HAP-1 (cell line): Measurements from ENCODE around the gene SPATA4.
A peak's percentile ranks its signal among the peaks of the same experiment; 100 is the strongest.

Experiments used
- DNase-seq, 2 experiments: peaks; one replicate each; pipeline ENCODE4 v3.0.0-alpha.2; 2016 to 2020; ENCODE audit warnings: low spot score in 2 of 2
- H3K27me3 ChIP-seq: fragments of 250-450 bp; sonication (Bioruptor Pico); 2 replicates; pipeline ENCODE4 v1.5.1; 2020; ENCODE audit warnings: low read depth, mild to moderate bottlenecking, moderate library complexity
- H3K36me3 ChIP-seq: fragments of 250-450 bp; sonication (Bioruptor Pico); replicated peaks from 2 replicates; pipeline ENCODE4 v1.5.1; 2020; ENCODE audit warnings: mild to moderate bottlenecking
- H3K4me1 ChIP-seq: fragments of 250-450 bp; sonication (Bioruptor Pico); 2 replicates; pipeline ENCODE4 v1.5.1; 2020; ENCODE audit warnings: mild to moderate bottlenecking
- H3K4me3 ChIP-seq: fragments of 250-450 bp; sonication (Bioruptor Pico); 2 replicates; pipeline ENCODE4 v1.5.1; 2020; ENCODE audit warnings: mild to moderate bottlenecking, moderate library complexity
- H3K9me3 ChIP-seq: fragments of 250-450 bp; sonication (Bioruptor Pico); 2 replicates; pipeline ENCODE4 v1.5.1; 2020; ENCODE audit warnings: mild to moderate bottlenecking, moderate library complexity
- in situ Hi-C: fragments of 300-500 bp; cut with MboI; formaldehyde crosslinking; loops from 3 replicates; pipeline ENCODE4 v1.14.3; 2020; ENCODE audit warnings: low sequenced_read_pairs, inconsistent platforms, mixed read lengths

Gene SPATA4

GRCh38 chr4:176210101-176210500 lies 14.7 kb upstream of the SPATA4 start:
- Histone ChIP-seq H3K36me3 (no peaks in the 10 kb centered on the region), H3K27me3 (no peaks in the 10 kb centered on the region), H3K4me3 (no peak overlapping the region), H3K9me3 (no peaks in the 10 kb centered on the region), H3K4me1 (no peaks in the 10 kb centered on the region)
- DNase-seq = no peak
- in situ Hi-C loops = no loop called here

GRCh38 chr4:176209535-176209934 lies 14.2 kb upstream of the SPATA4 start:
- Histone ChIP-seq H3K27me3 (no peaks in the 10 kb centered on the region), H3K9me3 (no peaks in the 10 kb centered on the region), H3K4me1 (no peaks in the 10 kb centered on the region; the same call in 1 of the 2 replicates), H3K4me3 (no peak overlapping the region), H3K36me3 (no peaks in the 10 kb centered on the region)
- in situ Hi-C loops = no loop called here
- DNase-seq = no peak

- Histone ChIP-seq H3K9me3 (no peaks in the 10 kb centered on the region), H3K27me3 (no peaks in the 10 kb centered on the region), H3K36me3 (no peaks in the 10 kb centered on the region), H3K4me1 (no peaks in the 10 kb centered on the region; the same call in 1 of the 2 replicates), H3K4me3 (no peak overlapping the region)
- in situ Hi-C loops = no loop called here
- no peak for DNase-seq
Observed at GRCh38 chr4:176207839-176208238, 12.5 kb upstream of the SPATA4 start.

- H3K4me1 ChIP-seq = no peaks in the 10 kb centered on the region; the same call in 1 of the 2 replicates
- in situ Hi-C loops = no loop called here
- no peaks in the 10 kb centered on the region for H3K27me3 ChIP-seq
- no peak for DNase-seq
- no peaks in the 10 kb centered on the region for H3K9me3 ChIP-seq
- no peak overlapping the region for H3K4me3 ChIP-seq
- no peaks in the 10 kb centered on the region for H3K36me3 ChIP-seq
Observed at GRCh38 chr4:176205299-176205698, 9.9 kb upstream of the SPATA4 start.

- H3K9me3 ChIP-seq = no peaks in the 10 kb centered on the region
- H3K4me1 ChIP-seq = peaks cover 3% of the 10 kb centered on the region
- H3K36me3 ChIP-seq = no peaks in the 10 kb centered on the region
- DNase-seq = no peak
- in situ Hi-C loops = no loop called here
- H3K27me3 ChIP-seq = no peaks in the 10 kb centered on the region
- H3K4me3 ChIP-seq = no peak overlapping the region
Observed at GRCh38 chr4:176198316-176198903, 3.0 kb upstream of the SPATA4 start.

GRCh38 chr4:176193938-176194337 lies 1.4 kb downstream of the SPATA4 start:
- no peak for DNase-seq
- Histone ChIP-seq H3K4me3 (no peak overlapping the region), H3K27me3 (no peaks in the 10 kb centered on the region), H3K9me3 (no peaks in the 10 kb centered on the region), H3K4me1 (peaks cover 3% of the 10 kb centered on the region), H3K36me3 (no peaks in the 10 kb centered on the region)
- in situ Hi-C loops = no loop called here

- Histone ChIP-seq H3K4me1 (peaks cover 3% of the 10 kb centered on the region), H3K27me3 (no peaks in the 10 kb centered on the region), H3K4me3 (no peak overlapping the region), H3K36me3 (no peaks in the 10 kb centered on the region), H3K9me3 (no peaks in the 10 kb centered on the region)
- in situ Hi-C loops = no loop called here
- no peak for DNase-seq
Observed at GRCh38 chr4:176193126-176193525, 2.3 kb downstream of the SPATA4 start.

- in situ Hi-C loops = no loop called here
- no peak overlapping the region for H3K4me3 ChIP-seq
- DNase-seq = no peak
- no peaks in the 10 kb centered on the region for H3K27me3 ChIP-seq
- H3K9me3 ChIP-seq = no peaks in the 10 kb centered on the region
- H3K4me1 ChIP-seq = peaks cover 4% of the 10 kb centered on the region
- H3K36me3 ChIP-seq = no peaks in the 10 kb centered on the region
Observed at GRCh38 chr4:176191974-176192373, 3.4 kb downstream of the SPATA4 start.

GRCh38 chr4:176189891-176190795 lies 5.2 kb downstream of the SPATA4 start:
- in situ Hi-C loops = no loop called here

GRCh38 chr4:176188654-176189053 lies 6.7 kb downstream of the SPATA4 start:
- Histone ChIP-seq H3K4me1 (peaks cover 9% of the 10 kb centered on the region), H3K9me3 (no peaks in the 10 kb centered on the region), H3K27me3 (no peaks in the 10 kb centered on the region), H3K4me3 (no peak overlapping the region), H3K36me3 (no peaks in the 10 kb centered on the region)
- no peak for DNase-seq
- in situ Hi-C loops = no loop called here

More at GRCh38 chr4:176189891-176190795, 5.2 kb downstream of the SPATA4 start:
- Histone ChIP-seq H3K27me3 (no peaks in the 10 kb centered on the region), H3K9me3 (no peaks in the 10 kb centered on the region), H3K4me3 (no peak overlapping the region), H3K4me1 (peaks cover 9% of the 10 kb centered on the region), H3K36me3 (no peaks in the 10 kb centered on the region)
- DNase-seq = no peak

- in situ Hi-C loops = no loop called here
- no peaks in the 10 kb centered on the region for H3K27me3 ChIP-seq
- H3K4me1 ChIP-seq = peaks cover 9% of the 10 kb centered on the region
- H3K4me3 ChIP-seq = no peak overlapping the region
- no peak for DNase-seq
- no peaks in the 10 kb centered on the region for H3K36me3 ChIP-seq
- no peaks in the 10 kb centered on the region for H3K9me3 ChIP-seq
Observed at GRCh38 chr4:176187624-176188023, 7.8 kb downstream of the SPATA4 start.

GRCh38 chr4:176186671-176187395 lies 8.6 kb downstream of the SPATA4 start:
- in situ Hi-C loops = no loop called here
- DNase-seq = peak in 1 of 2 experiments; percentile 22
- H3K27me3 ChIP-seq = no peaks in the 10 kb centered on the region
- no peak overlapping the region for H3K4me3 ChIP-seq
- no peaks in the 10 kb centered on the region for H3K36me3 ChIP-seq
- peaks cover 9% of the 10 kb centered on the region for H3K4me1 ChIP-seq
- no peaks in the 10 kb centered on the region for H3K9me3 ChIP-seq

- H3K9me3 ChIP-seq = no peaks in the 10 kb centered on the region
- H3K27me3 ChIP-seq = no peaks in the 10 kb centered on the region
- peaks cover 9% of the 10 kb centered on the region for H3K4me1 ChIP-seq
- no peaks in the 10 kb centered on the region for H3K36me3 ChIP-seq
- DNase-seq = no peak
- in situ Hi-C loops = no loop called here
- H3K4me3 ChIP-seq = no peak overlapping the region
Observed at GRCh38 chr4:176186067-176186466, 9.3 kb downstream of the SPATA4 start.

- Histone ChIP-seq H3K4me1 (peaks cover 9% of the 10 kb centered on the region), H3K36me3 (no peaks in the 10 kb centered on the region), H3K4me3 (no peak overlapping the region), H3K27me3 (no peaks in the 10 kb centered on the region), H3K9me3 (no peaks in the 10 kb centered on the region)
- in situ Hi-C loops = no loop called here
- DNase-seq = no peak
Observed at GRCh38 chr4:176185051-176185450, 10.3 kb downstream of the SPATA4 start.
